ENCODE data around the gene ANKRD28. TPM values are rescaled to one million over a fixed set of nuclear protein-coding genes. Genes with fewer than 3 reads are reported as not detected.
"Not testable (repeated sequence)": the region's sequence is repeated elsewhere in the genome, so short reads cannot be mapped to it uniquely, and the experiment has no call there.

The ANKRD28 gene
- total RNA-seq, 1 donor from 2014 or later, result 62.4 TPM

DNA sequence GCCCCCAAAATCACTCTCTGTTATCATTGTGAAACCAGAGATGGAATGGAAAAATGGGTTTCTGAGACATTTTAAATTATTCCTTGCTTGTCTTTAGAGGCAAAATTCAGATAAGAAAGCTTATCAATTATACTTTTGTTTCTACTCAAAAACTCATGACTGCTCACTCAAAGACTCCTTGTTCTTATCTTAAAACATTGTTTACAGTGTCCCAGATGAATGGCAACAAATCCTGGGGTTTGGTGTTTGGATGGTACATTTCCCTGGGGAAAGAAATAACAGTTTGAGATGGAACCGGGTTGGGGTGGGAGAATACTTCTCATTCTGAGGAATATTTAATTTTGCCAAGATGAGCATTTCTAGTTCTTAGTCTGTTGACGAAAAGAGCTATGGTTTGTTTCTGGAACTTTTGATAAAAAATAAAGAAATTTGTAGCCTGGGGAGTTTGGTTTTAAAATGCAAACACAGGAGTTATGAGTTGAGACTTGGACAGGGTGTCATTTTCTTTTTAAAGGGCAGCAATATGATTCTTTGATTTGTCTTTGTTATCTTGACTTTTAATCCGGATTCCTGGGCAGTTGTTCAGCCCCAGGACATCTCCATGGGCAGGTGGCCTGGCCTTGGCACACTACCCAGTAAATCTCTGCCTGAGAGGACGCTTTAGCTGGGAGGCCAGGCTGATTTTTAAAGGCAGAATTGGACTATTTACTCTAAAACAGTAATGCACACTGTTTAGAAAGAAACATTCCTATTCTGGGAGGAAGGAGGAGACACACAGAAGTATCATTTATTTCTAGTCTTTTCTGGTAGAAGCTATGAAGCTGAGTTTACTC, 163.8 kb downstream of the ANKRD28 start:
- no peak for DNase-seq

DNA sequence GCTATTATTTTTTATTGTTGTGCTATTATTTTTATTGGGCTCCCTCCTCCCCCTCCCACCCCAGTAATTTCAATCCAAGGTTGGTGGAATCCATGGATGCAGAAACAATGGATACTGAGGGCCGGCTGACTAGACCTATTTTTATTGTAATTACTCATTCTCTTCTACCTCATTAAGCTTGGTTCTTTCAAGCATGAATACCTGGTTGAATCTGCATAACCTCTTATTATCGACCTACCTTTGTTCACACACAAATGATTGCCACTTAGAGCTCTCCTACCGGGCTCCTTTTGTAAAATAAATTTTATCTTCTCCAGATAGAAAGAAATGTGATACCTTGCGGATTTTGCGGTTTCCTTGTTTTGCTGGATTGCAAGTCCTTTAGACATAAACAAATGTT, 164.6 kb downstream of the ANKRD28 start:
- no peak for DNase-seq

DNA sequence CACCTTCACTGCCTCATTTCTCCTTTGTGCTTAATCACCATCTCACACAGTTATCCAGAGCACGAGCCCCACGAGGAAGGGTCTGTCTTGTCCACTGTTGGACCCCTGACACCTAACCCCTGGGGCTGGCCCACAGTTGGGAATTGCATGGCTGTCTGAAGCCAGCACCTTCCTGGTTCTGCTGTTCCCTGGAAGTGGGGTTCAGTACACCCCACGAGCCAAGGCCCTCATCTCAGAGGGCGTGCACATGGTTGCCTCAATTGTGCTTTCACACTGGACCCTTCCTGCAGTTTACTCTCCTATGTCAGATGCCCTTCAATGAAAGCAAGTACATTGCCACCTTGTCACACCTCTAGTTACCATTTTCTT, 165.6 kb downstream of the ANKRD28 start:
- no peak for DNase-seq

DNA sequence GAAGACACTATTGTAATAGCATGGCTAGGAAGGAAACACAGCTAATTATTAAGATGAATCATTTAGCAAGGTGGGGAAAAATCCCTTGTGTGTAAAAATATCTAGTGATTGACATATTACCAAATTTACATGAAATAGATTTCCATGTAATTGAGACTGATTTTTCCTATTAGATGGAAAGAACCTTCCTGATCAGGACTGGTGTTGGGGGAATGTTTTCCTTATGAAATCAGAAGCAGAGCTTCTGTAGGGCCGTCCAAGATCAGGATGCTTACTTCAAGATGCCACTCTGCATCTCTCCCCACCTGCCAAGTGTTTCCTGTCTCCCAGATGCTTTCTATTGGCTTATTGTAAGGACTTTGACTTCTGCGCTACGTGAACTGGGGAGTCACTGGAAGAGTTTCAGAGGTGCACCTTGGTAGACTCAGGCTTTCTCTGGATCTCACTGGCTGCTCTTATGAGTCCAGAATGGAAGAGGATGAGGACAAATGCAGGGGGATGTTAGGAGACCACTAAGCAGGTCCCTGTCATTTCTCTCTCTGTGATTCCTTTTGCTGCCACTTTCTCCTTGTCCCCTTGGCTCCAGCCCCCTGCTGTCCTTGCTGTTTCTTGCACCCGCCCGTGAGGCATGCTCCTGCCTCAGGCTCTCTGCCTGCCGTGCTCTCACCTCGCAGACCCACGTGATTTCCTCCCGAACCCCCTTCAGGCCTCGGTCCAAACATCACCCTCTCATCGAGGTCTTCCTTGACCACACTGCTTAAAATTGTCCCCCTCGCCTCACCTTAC, 166.2 kb downstream of the ANKRD28 start:
- DNase-seq, result no peak

DNA sequence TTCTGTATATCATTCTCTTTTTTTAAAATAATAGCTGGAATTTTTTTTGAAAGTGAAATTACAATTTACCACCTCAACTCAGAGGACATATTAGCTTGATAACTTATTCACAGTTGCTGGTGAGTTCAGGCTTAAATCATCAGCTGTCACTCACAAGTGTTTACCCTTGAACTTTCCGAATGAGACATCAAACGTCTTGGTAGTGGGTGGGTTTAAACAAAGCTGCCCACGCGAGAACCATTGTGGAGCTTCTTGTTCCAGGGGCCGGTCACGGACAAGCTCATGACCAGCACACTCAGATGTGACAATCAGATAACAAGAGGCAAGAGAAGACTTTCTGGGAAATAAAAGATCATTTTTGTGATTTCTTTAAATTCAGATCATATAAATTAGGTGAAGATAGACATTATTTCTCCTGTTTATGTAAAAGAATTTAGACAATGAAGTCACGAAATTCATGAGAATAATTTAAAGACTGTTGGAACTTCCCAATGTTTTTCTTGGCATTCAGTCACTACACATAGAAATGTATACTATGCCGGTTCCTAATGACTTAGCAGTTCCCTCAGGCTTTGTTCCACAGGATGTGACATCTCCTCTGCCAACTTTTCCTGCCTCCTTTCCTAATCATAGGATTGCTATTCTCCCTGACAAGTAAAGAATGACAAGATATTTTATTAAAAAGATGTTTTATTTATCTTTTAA, 167.0 kb downstream of the ANKRD28 start:
- DNase-seq, result peak; percentile 80

DNA sequence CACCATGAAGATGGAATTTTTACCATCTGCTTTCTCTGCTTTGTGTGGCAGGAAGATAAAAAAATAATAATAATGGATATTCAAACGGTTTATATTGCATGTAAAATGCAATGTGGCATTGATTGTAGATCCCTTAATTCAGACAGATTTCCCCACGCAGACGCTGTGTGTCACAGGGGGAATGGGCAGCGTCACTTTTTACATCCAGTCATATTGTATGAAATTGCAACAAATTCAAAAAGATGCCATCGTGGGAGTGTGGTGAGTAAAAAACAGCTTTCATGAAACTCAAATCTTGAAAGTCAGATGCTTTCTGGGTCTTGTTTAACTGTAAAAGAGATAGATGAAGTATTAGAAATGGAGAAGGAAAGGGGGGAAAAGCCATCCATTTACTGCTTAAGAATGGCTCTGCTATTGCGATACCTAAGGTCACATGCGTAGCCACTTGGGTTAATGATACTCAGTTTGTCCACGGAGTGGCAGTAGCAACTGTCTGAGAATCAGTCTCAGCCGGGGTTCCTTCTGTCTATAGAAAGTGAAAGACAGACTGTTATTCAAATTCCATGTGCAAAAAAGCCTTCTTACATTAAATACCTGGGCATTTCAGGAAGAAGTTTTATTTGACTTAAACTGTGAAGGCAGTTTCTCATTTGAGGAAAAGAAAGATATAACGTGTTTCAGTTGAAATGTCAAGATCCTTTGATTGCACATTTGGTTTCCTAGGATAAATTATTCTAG, 167.8 kb downstream of the ANKRD28 start:
- DNase-seq, result peak; percentile 86

DNA sequence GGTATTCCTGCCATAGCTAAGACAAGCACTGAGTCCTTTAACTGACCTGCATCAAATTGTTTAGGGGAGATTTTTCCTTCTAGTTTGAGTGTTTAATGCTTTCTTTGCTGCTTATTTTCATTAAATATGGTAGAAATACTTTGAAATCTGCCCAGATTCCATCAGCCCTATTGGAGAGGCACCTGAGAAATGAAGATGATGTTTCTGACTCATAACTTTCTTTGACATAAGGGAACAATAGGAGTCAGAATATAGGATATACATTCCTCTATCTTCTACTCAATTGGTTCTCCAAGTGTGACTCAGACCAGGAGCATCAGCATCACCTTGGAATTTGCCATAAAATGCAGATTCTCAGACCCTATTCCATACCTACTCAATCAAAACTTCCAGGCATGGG, 168.8 kb downstream of the ANKRD28 start:
- no peak for DNase-seq

DNA sequence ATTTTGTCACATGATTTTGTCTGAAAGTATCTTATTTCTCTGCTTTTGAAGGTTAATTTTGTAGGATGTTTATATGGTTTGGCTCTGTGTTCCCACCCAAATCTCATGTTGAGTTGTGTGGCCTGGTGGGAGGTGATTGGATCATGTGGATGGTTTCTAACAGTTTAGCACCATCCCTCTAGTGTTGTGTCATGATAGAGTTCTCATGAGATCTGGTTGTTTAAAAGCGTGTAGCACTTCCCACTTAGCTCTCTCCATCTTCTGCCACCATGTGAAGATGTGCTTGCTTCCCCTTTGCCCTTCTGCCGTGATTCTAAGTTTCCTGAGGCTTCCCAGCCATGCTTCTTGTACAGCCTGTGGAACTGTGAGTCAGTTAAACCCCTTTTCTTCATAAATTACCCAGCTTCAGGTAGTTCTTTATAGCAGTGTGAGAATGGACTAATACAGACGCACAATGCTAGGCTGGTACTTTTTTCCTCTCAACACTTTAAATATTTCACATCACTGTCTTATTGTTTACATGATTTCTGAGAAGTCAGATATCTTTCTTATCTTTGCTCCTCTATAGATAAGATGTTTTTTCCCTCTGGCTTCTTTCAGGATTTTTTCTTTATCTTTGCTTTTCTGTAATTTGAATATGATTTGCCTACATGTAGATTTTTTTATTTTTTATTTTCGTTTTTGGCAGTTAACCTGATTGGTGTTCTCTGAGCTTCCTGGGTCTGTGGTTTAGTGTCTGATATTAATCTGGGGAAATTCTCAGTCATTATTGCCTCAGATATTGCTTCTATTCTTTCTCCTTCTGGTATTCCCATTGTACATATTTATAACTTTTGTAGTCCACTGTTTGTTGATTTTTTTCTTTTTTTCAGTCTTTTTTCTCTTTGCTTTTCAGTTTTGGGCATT, 174.0 kb downstream of the ANKRD28 start:
- DNase-seq, result no peak

DNA sequence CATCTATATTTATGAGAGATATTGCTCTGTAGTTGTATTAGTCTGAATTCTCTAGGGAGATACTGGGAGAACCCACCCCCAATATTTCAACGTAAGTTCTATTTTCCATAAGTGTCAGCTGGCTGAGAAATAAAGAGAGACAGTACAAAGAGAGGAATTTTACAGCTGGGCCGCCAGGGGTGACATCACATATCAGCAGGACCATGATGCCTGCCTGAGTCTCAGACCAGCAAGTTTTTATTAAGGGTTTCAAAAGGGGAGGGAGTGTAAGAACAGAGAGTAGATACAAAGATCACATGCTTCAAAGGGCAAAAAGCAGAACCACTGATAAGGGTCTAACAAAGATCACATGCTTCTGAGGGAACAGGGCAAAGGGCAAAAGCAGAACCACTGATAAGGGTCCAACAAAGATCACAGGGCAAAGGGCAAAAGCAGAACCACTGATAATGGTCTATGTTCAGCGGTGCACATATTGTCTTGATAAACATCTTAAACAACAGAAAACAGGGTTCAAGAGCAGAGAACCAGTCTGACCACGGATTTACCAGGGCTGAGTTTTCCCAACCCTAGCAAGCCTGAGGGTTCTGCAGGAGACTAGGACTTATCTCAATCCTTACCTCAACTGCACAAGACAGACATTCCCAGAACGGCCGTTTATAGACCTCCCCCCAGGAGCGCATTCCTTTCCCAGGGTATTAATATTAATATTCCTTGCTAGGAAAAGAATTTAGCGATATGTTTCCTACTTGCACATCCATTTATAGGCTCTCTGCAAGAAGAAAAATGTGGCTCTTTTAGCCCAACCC, 177.9 kb downstream of the ANKRD28 start:
- not testable (repeated sequence) for DNase-seq

Small RNAs within 50 kb of the gene (small RNA-seq; reads per million reads assigned to genes)
- not detected for gene MIR3134 (ENCODE audit: low replicate concordance)
- not detected for gene RN7SL4P (ENCODE audit: low replicate concordance)

Other genes starting within 250 kb of the ANKRD28 start
- 19.5 TPM for gene HACL1, start 196.4 kb downstream of the ANKRD28 start, total RNA-seq
- gene BTD, start 196.2 kb downstream of the ANKRD28 start, total RNA-seq, result 19.0 TPM